ENCODE data around the gene POLR3GL. TPM values are rescaled to one million over a fixed set of nuclear protein-coding genes. Genes with fewer than 3 reads are reported as not detected.

The POLR3GL gene
- total and polyA plus RNA-seq, 4 donors = 9.4 to 34.3 (median 27.3) TPM

GRCh38 chr1:145977016-145977415, 12.5 kb downstream of the POLR3GL start:
- Histone ChIP-seq H3K9ac (ENCODE audit: insufficient read depth in 1 of 2, low read length in 2 of 2) (no peak overlapping the region), H3K36me3 (ENCODE audit: control insufficient read depth in 4 of 4, insufficient read depth in 4 of 4, low read length in 4 of 4) (peaks cover 0 to 5% (median 1%) of the 10 kb centered on the region in 4 donors), H3K27me3 (ENCODE audit: control insufficient read depth in 3 of 3, insufficient read depth in 3 of 3, low read length in 2 of 3) (no peaks in the 10 kb centered on the region), H3K27ac (ENCODE audit: low read depth in 1 of 2, low read length in 1 of 2) (peak overlapping the region in 1 of 2 donors; percentile 99), H3K9me3 (ENCODE audit: control insufficient read depth in 4 of 4, insufficient read depth in 3 of 4, low read length in 3 of 4) (no peaks in the 10 kb centered on the region), H3K4me1 (ENCODE audit: control insufficient read depth in 5 of 5, insufficient read depth in 5 of 5, low read length in 5 of 5) (peaks cover 13 to 32% (median 22%) of the 10 kb centered on the region in 5 donors), H3K4me3 (no peak overlapping the region)
- WGBS, 2 donors = 83 to 91% methylated on average over 5 of the region's 5 CpGs
- ATAC-seq (ENCODE audit: insufficient read depth, low FRiP score) (no peak), DNase-seq (no peak)
- TF ChIP-seq, protein P1, sequence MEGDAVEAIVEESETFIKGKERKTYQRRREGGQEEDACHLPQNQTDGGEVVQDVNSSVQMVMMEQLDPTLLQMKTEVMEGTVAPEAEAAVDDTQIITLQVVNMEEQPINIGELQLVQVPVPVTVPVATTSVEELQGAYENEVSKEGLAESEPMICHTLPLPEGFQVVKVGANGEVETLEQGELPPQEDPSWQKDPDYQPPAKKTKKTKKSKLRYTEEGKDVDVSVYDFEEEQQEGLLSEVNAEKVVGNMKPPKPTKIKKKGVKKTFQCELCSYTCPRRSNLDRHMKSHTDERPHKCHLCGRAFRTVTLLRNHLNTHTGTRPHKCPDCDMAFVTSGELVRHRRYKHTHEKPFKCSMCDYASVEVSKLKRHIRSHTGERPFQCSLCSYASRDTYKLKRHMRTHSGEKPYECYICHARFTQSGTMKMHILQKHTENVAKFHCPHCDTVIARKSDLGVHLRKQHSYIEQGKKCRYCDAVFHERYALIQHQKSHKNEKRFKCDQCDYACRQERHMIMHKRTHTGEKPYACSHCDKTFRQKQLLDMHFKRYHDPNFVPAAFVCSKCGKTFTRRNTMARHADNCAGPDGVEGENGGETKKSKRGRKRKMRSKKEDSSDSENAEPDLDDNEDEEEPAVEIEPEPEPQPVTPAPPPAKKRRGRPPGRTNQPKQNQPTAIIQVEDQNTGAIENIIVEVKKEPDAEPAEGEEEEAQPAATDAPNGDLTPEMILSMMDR (IDR thresholded peaks at IDR 0.05; ENCODE audit: control extremely low read depth, extremely low read depth) = no peak

- H3K9ac ChIP-seq (ENCODE audit: insufficient read depth in 1 of 2, low read length in 2 of 2) = peak overlapping the region in 1 of 2 donors; percentile 97
- H3K9me3 ChIP-seq (ENCODE audit: control insufficient read depth in 4 of 4, insufficient read depth in 3 of 4, low read length in 3 of 4) = no peaks in the 10 kb centered on the region
- TF ChIP-seq, protein P1 (IDR thresholded peaks at IDR 0.05; ENCODE audit: control extremely low read depth, extremely low read depth) = peak; percentile 91
- ATAC-seq (ENCODE audit: insufficient read depth, low FRiP score) (no peak), DNase-seq (peak; percentile 79 to 95 (median 87))
- H3K27ac ChIP-seq (ENCODE audit: low read depth in 1 of 2, low read length in 1 of 2) = peak overlapping the region; percentile 88 to 99
- no peaks in the 10 kb centered on the region for H3K27me3 ChIP-seq (ENCODE audit: control insufficient read depth in 3 of 3, insufficient read depth in 3 of 3, low read length in 2 of 3)
- H3K4me3 ChIP-seq = no peak overlapping the region
- H3K36me3 ChIP-seq (ENCODE audit: control insufficient read depth in 4 of 4, insufficient read depth in 4 of 4, low read length in 4 of 4) = peaks cover 0 to 5% (median 1%) of the 10 kb centered on the region in 4 donors
- H3K4me1 ChIP-seq (ENCODE audit: control insufficient read depth in 5 of 5, insufficient read depth in 5 of 5, low read length in 5 of 5) = peaks cover 12 to 38% (median 22%) of the 10 kb centered on the region in 5 donors
- WGBS, 2 donors = 17 to 18% methylated on average over 8 to 9 of the region's 9 CpGs
These were observed 13.3 kb downstream of the POLR3GL start for GRCh38 chr1:145977486-145978470.

DNA sequence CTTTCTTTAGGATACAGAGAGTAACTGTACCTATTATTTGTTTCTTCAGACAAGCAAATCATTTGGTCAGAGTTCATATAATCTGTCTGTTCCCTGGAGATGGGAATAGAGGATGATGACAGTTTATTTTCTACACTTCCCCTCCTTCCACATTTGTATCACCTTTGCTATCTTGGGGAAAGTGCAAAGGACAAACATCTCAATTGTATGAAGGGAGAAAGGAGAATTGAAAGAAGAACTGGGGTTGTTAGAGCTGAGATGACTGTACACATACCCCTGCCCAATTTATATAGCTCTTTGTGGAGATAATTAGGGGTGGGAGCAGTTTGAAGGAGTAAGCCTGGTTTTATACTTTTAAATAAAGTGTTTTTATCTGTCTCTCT, 14.0 kb downstream of the POLR3GL start:
- TF ChIP-seq, protein P1 (IDR thresholded peaks at IDR 0.05; ENCODE audit: control extremely low read depth, extremely low read depth) = no peak
- no peaks in the 10 kb centered on the region for H3K9me3 ChIP-seq (ENCODE audit: control insufficient read depth in 4 of 4, insufficient read depth in 3 of 4, low read length in 3 of 4)
- DNase-seq (no peak), ATAC-seq (ENCODE audit: insufficient read depth, low FRiP score) (no peak)
- peak overlapping the region; percentile 94 to 99 for H3K27ac ChIP-seq (ENCODE audit: low read depth in 1 of 2, low read length in 1 of 2)
- no peak overlapping the region for H3K4me3 ChIP-seq
- H3K27me3 ChIP-seq (ENCODE audit: control insufficient read depth in 3 of 3, insufficient read depth in 3 of 3, low read length in 2 of 3) = no peaks in the 10 kb centered on the region
- H3K4me1 ChIP-seq (ENCODE audit: control insufficient read depth in 5 of 5, insufficient read depth in 5 of 5, low read length in 5 of 5) = peaks cover 14 to 44% (median 22%) of the 10 kb centered on the region in 5 donors
- H3K36me3 ChIP-seq (ENCODE audit: control insufficient read depth in 4 of 4, insufficient read depth in 4 of 4, low read length in 4 of 4) = peaks cover 0 to 5% (median 1%) of the 10 kb centered on the region in 4 donors
- H3K9ac ChIP-seq (ENCODE audit: insufficient read depth in 1 of 2, low read length in 2 of 2) = peak overlapping the region in 1 of 2 donors; percentile 97
